ENCODE data around the gene PIANP. TPM values are rescaled to one million over a fixed set of nuclear protein-coding genes. Genes with fewer than 3 reads are reported as not detected.

The PIANP gene
- total and polyA plus RNA-seq, 10 of the 15 experiments (the other 5 are each of a cell fraction or from before 2014, with no cell fraction given): 0.08 to 0.12 (median 0.08) TPM; not detected in 7

DNA sequence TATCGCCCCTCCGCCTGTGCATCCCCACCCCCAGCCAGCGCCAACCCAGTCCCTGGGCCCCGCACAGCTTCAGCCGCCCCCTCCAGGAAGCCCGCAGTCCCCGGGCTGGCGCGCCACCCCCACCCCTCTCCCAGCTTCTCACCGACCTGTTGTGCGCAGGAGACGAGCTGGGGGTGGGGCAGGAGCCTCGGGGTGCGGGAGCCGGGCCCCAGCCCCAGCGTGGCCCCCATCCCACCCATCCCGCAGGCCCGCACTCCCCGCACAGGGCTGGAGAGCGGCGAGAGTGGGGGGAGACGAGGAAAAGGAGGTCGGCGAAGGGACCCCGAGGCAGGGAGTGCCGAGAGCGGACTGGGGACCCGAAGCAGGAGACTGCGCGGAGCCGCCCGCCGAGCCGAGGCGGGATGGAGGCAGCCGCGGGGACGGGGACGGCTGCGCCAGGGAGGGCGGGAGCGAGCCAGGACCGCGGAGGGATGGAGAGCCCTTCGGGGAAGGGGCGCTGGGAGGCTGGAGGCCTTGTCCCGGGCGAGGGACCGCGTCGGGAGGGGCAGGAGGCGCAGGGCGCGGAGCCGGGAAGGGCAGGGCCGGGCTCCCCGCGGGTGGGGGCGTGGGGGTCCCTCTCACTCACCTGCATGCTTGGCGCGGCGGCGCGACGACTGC is 498 bp downstream of the PIANP start:
- no peaks in the 10 kb centered on the region for H4K20me1 ChIP-seq (ENCODE audit: control insufficient read depth, insufficient read depth)
- DNase-seq (ENCODE audit: low read depth, low spot score): no peak
- in situ Hi-C loops (cut with MboI) (no loop called here), intact Hi-C loops (cut with micrococcal nuclease; ENCODE audit: unreplicated experiment) (no loop called here)
- FAIRE-seq: no peak
- H2AFZ ChIP-seq (ENCODE audit: control insufficient read depth, low read depth, low read length): peak overlapping the region; percentile 7; the same call in 1 of the 2 replicates
- no peaks in the 10 kb centered on the region for H3K9me3 ChIP-seq (replicated peaks; ENCODE audit: control insufficient read depth, insufficient read depth, low read length)
- no peak overlapping the region for H3K27ac ChIP-seq (ENCODE audit: control insufficient read depth, insufficient read depth)
- 7% methylated on average over 30 of the region's 65 CpGs for WGBS (ENCODE audit: insufficient coverage, insufficient replicate concordance, low lambda C conversion rate, missing lambda C conversion rate)
- H3K4me1 ChIP-seq (ENCODE audit: control insufficient read depth, insufficient read depth, low read length): peaks cover 12% of the 10 kb centered on the region
- SMC1A ChIA-PET (ENCODE audit: uncharacterized antibody, unreplicated experiment): no interaction called here
- TF ChIP-seq, protein P1, sequence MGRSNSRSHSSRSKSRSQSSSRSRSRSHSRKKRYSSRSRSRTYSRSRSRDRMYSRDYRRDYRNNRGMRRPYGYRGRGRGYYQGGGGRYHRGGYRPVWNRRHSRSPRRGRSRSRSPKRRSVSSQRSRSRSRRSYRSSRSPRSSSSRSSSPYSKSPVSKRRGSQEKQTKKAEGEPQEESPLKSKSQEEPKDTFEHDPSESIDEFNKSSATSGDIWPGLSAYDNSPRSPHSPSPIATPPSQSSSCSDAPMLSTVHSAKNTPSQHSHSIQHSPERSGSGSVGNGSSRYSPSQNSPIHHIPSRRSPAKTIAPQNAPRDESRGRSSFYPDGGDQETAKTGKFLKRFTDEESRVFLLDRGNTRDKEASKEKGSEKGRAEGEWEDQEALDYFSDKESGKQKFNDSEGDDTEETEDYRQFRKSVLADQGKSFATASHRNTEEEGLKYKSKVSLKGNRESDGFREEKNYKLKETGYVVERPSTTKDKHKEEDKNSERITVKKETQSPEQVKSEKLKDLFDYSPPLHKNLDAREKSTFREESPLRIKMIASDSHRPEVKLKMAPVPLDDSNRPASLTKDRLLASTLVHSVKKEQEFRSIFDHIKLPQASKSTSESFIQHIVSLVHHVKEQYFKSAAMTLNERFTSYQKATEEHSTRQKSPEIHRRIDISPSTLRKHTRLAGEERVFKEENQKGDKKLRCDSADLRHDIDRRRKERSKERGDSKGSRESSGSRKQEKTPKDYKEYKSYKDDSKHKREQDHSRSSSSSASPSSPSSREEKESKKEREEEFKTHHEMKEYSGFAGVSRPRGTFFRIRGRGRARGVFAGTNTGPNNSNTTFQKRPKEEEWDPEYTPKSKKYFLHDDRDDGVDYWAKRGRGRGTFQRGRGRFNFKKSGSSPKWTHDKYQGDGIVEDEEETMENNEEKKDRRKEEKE (IDR thresholded peaks at IDR 0.05): no peak
- TF ChIP-seq CEBPB (IDR thresholded peaks at IDR 0.05; ENCODE audit: borderline replicate concordance in 1 of 2, low read depth in 2 of 2, low read length in 2 of 2): no peak
- TF ChIP-seq SUZ12 (IDR thresholded peaks at IDR 0.05; ENCODE audit: unreplicated experiment): peak; percentile 62
- RAD21 ChIA-PET (ENCODE audit: unreplicated experiment): no interaction called here
- H3K4me2 ChIP-seq (ENCODE audit: control insufficient read depth, insufficient read depth): peak overlapping the region; percentile 64
- POLR2A ChIA-PET: no interaction called here
- no peak overlapping the region for H3K9ac ChIP-seq (ENCODE audit: control insufficient read depth, insufficient read depth, low read length)
- no peak overlapping the region for H3K4me3 ChIP-seq
- no peaks in the 10 kb centered on the region for H3K79me2 ChIP-seq (ENCODE audit: control insufficient read depth, insufficient read depth, low read length)
- CTCF ChIA-PET: interaction anchor here (0.5 to 1.2 kb wide), 2 partner anchors 130 to 134 kb away, joined by 3 read pairs; no protein-coding TSS in a partner anchor
- peaks cover 15 to 21% of the 10 kb centered on the region in 2 experiments for H3K27me3 ChIP-seq (replicated peaks in 1 of 2; ENCODE audit: control insufficient read depth in 2 of 2, insufficient read depth in 2 of 2, low read length in 1 of 2)
- no peak for ATAC-seq
- no TSS peak for BruUV-seq (replicated peaks)
- H3K36me3 ChIP-seq (ENCODE audit: control insufficient read depth in 2 of 2, insufficient read depth in 2 of 2, low read length in 1 of 2): no peaks in the 10 kb centered on the region
